CD4-positive, alpha-beta T cell (primary cell): ENCODE measurements around the gene USP2. TPM values are rescaled to one million over a fixed set of nuclear protein-coding genes. Genes with fewer than 3 reads are reported as not detected.

Experiments
- ATAC-seq: fragments of 200-7000 bp; cut with Tn5 transposase; one replicate; pipeline ENCODE4 v1.10.0; 2022; ENCODE audit warnings: mild to moderate bottlenecking; ENCODE audit not compliant: poor library complexity
- CTCF ChIA-PET: fragments of 350-600 bp; sonication (Branson Sonifier 250); formaldehyde crosslinking; loops from one replicate; lab custom pipeline; 2021; ENCODE audit warnings: antibody characterized with exemption, inconsistent platforms; lab: Charles Lee
- POLR2A ChIA-PET: fragments of 350-600 bp; sonication (Branson Sonifier 250); formaldehyde crosslinking; loops from one replicate; lab custom pipeline; 2021; ENCODE audit warnings: antibody characterized with exemption, inconsistent platforms; lab: Charles Lee
- DNase-seq, 14 experiments: peaks; one replicate each; pipeline ENCODE4 v3.0.0-alpha.2; 2013 to 2020; ENCODE audit warnings: mixed read lengths in 2 of 14
- H3K27ac ChIP-seq, 2 donors: one replicate each; pipeline versions ENCODE4 v1.5.1 to v1.7.0; 2013; ENCODE audit warnings: low read length in 2 of 2, low read depth in 1 of 2, mild to moderate bottlenecking in 1 of 2
- H3K27me3 ChIP-seq, 2 experiments: 1 replicate in 1 of 2; 2 replicates in 1 of 2; pipeline versions ENCODE4 v1.6.1 to v1.7.0; 2013; ENCODE audit warnings: low read length in 2 of 2, control low read depth in 1 of 2, mild to moderate bottlenecking in 1 of 2, moderate library complexity in 1 of 2; ENCODE audit not compliant: insufficient read depth in 2 of 2, control insufficient read depth in 1 of 2
- H3K36me3 ChIP-seq: one replicate; pipeline ENCODE4 v1.6.1; 2013; ENCODE audit warnings: low read length, control low read depth; ENCODE audit not compliant: insufficient read depth
- H3K4me1 ChIP-seq: one replicate; pipeline ENCODE4 v1.6.1; 2013; ENCODE audit warnings: low read length, control low read depth; ENCODE audit not compliant: insufficient read depth
- H3K4me3 ChIP-seq: one replicate; pipeline ENCODE4 v1.5.1; 2013; ENCODE audit warnings: mild to moderate bottlenecking, low read length, moderate library complexity
- H3K9me3 ChIP-seq, 2 experiments: 1 replicate in 1 of 2; 2 replicates in 1 of 2; pipeline versions ENCODE4 v1.6.1 to v1.7.0; 2013; ENCODE audit warnings: low read length in 2 of 2, mild to moderate bottlenecking in 2 of 2, control low read depth in 1 of 2, moderate library complexity in 1 of 2; ENCODE audit not compliant: control insufficient read depth in 1 of 2, insufficient read depth in 1 of 2
- H3K27ac Mint-ChIP-seq: one replicate; pipeline ENCODE4 v1.8.0; 2020; ENCODE audit warnings: mixed read lengths
- H3K27me3 Mint-ChIP-seq: one replicate; pipeline ENCODE4 v1.8.0; 2021; ENCODE audit warnings: mixed read lengths
- H3K36me3 Mint-ChIP-seq: one replicate; pipeline ENCODE4 v1.8.0; 2021; ENCODE audit warnings: low read depth, mixed read lengths
- H3K4me1 Mint-ChIP-seq: one replicate; pipeline ENCODE4 v1.8.0; 2021; ENCODE audit warnings: low read depth, mixed read lengths
- H3K4me3 Mint-ChIP-seq: one replicate; pipeline ENCODE4 v1.8.0; 2020; ENCODE audit warnings: mild to moderate bottlenecking, mixed read lengths
- H3K9me3 Mint-ChIP-seq: one replicate; pipeline ENCODE4 v1.8.0; 2020; ENCODE audit warnings: mixed read lengths
- intact Hi-C, 2 experiments: fragments of 100-400 bp; cut with DNase I in 1 of 2; cut with micrococcal nuclease in 1 of 2; formaldehyde crosslinking; loops; one replicate each; pipeline versions ENCODE4 v1.15.1 to v1.9.0; 2023 to 2025; cut with DNase I, micrococcal nuclease
- total RNA-seq, 174 experiments: library from RNA in 2 of 174; stranded (reverse) in 2 of 174; gene quantifications; one replicate each; pipeline ENCODE4 v1.2.3 and lab custom pipeline; 2021 to 2026
- TF ChIP-seq, protein P1 (sequence below): fragments of 200-600 bp; IDR thresholded peaks from one replicate; pipeline ENCODE4 v1.8.0; 2022; ENCODE audit warnings: antibody characterized with exemption, mild to moderate bottlenecking

USP2 gene
- total RNA-seq, 2 experiments from 2014 or later = 2.0 to 2.6 TPM

DNA sequence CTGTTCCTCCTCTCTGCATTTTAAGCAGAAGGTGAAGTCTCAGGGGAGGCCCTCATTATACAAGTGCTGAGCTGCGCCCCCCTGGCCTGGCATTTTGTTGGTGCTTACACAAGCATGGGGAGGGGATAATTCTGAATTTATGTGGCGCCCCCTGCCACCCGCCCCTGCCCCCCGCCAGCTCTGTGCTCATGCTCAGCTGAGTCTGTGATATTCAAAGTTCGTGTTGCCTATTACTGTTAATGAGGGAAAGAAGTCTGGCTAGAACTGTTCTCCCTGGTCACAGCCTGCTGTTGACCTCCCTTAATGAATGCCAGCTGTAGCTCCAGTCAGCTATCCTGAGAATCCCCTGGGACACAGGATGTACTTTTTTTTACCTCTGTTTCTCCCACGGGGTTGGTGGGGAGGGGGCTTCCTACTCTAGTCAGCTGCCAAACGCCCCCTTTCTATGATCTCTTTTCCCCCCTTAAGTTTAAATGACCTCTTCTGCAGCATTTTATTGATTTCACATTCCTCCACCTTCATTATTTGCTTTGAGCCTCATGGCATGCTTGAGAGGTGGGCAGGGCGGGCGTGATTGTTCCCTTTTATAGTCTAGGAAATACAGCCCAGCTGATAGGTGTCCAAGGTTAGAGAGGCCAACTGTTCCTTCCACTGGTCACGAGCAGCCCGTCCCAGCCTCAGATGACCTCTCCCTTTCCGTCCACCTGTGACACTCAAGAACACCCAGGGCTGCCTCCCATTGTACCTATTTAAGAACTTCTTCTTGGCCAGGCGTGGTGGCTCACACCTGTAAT lies 12.2 kb downstream of the USP2 start:
- Mint-ChIP-seq H3K36me3 (no peaks in the 10 kb centered on the region), H3K27ac (no peak overlapping the region), H3K27me3 (peaks cover 73% of the 10 kb centered on the region), H3K9me3 (no peaks in the 10 kb centered on the region), H3K4me1 (peaks cover 7% of the 10 kb centered on the region), H3K4me3 (no peak overlapping the region)
- intact Hi-C loops = no loop called here
- no peaks in the 10 kb centered on the region for H3K36me3 ChIP-seq
- no peak overlapping the region for H3K27ac ChIP-seq
- ATAC-seq = no peak
- ChIA-PET POLR2A (no interaction called here), CTCF (interaction anchor here (0.9 to 3.6 kb wide), 2 partner anchors 13 to 105 kb away, joined by 3 to 20 read pairs; no protein-coding TSS in a partner anchor)
- no peak overlapping the region for H3K4me3 ChIP-seq
- peaks cover 36 to 45% of the 10 kb centered on the region in 2 experiments for H3K27me3 ChIP-seq
- H3K4me1 ChIP-seq = peaks cover 19% of the 10 kb centered on the region
- no peaks in the 10 kb centered on the region for H3K9me3 ChIP-seq
- DNase-seq = no peak
- TF ChIP-seq, protein P1, sequence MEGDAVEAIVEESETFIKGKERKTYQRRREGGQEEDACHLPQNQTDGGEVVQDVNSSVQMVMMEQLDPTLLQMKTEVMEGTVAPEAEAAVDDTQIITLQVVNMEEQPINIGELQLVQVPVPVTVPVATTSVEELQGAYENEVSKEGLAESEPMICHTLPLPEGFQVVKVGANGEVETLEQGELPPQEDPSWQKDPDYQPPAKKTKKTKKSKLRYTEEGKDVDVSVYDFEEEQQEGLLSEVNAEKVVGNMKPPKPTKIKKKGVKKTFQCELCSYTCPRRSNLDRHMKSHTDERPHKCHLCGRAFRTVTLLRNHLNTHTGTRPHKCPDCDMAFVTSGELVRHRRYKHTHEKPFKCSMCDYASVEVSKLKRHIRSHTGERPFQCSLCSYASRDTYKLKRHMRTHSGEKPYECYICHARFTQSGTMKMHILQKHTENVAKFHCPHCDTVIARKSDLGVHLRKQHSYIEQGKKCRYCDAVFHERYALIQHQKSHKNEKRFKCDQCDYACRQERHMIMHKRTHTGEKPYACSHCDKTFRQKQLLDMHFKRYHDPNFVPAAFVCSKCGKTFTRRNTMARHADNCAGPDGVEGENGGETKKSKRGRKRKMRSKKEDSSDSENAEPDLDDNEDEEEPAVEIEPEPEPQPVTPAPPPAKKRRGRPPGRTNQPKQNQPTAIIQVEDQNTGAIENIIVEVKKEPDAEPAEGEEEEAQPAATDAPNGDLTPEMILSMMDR = no peak

DNA sequence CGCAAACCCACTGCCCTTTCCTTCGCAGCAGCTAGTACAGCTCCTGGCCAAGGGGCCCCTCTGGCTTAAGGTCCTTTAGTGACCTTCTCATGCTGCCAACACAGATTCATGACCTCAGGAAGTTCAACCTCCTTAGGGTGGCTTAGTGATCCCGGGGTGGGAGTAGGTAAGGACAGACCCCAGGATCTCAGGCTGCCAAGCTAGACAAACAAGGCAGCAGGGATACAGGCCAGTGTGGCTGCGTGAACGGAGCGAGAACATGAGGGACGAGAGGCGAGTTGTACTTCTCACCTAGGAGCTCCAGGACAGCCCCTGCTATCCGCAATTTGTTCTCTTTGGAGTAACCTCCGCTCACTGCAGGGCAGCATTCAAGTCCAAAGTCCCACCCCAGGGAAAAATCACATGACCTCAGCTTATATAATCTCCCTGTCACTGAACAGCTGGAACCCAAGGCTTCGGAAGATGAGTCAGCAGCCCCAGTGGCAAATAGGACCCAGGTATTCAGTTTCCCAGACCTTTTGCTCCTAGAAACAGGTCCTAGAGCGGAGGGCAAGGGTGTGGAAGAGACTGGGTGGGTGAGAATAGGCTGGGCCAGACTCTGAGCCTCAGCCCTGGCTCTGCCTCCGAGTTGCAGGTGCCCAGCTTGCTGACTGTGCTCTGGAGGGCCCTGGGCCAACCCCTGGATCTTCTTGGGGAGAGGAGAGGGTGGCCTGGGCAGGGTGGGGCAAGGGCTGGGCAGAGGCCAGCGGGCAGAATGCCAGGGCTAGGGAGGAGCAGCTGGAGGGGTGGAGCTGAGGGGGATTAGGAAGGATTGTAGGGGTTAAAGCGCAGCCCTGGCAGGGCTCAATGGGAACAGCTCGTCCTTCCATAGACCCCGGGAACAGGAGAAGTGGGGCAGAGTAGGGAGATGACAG lies 13.1 kb downstream of the USP2 start:
- CTCF ChIA-PET = interaction anchor here (0.9 to 3.6 kb wide), 2 partner anchors 12 to 106 kb away, joined by 3 to 20 read pairs; no protein-coding TSS in a partner anchor
- Mint-ChIP-seq H3K27me3 (peaks cover 76% of the 10 kb centered on the region), H3K4me1 (peaks cover 7% of the 10 kb centered on the region), H3K4me3 (no peak overlapping the region), H3K9me3 (no peaks in the 10 kb centered on the region), H3K27ac (no peak overlapping the region), H3K36me3 (no peaks in the 10 kb centered on the region)
- peaks cover 17% of the 10 kb centered on the region for H3K4me1 ChIP-seq
- H3K36me3 ChIP-seq = no peaks in the 10 kb centered on the region
- ATAC-seq (no peak), DNase-seq (no peak)
- H3K4me3 ChIP-seq = no peak overlapping the region
- TF ChIP-seq, protein P1 = no peak
- POLR2A ChIA-PET = no interaction called here
- H3K27me3 ChIP-seq = peaks cover 41 to 51% of the 10 kb centered on the region in 2 experiments
- no peaks in the 10 kb centered on the region for H3K9me3 ChIP-seq
- intact Hi-C loops = no loop called here
- H3K27ac ChIP-seq = no peak overlapping the region

DNA sequence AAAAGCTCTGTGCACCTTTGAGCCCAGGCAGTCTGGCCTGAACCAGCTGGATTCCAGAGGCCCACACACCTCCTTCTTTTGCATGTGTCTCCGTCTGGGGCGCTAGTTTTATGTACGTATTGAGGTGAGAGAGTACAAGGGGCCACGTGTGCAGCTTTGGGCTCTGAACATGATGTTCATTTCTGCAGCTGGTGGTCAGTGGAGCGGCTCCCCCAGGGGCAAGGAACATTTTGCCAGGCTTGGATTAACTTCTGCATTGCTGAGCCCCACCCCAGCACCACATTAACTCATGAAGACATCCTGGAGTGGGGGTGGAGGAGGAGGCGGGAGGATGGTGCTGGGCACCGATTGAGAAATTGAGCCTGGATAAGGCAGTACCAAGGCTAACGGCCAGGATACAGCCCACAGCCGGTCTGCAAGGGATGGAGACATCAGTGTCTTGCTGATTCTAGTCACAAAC lies 13.8 kb downstream of the USP2 start:
- CTCF ChIA-PET = interaction anchor here (3.6 kb wide), 1 partner anchor 11 kb away, joined by 20 read pairs; no protein-coding TSS in a partner anchor
- no peak for ATAC-seq
- Histone ChIP-seq H3K27me3 (peaks cover 44 to 58% of the 10 kb centered on the region in 2 experiments), H3K9me3 (no peaks in the 10 kb centered on the region), H3K4me3 (no peak overlapping the region), H3K27ac (no peak overlapping the region), H3K36me3 (no peaks in the 10 kb centered on the region), H3K4me1 (peaks cover 22% of the 10 kb centered on the region)
- POLR2A ChIA-PET = no interaction called here
- no peak for DNase-seq
- intact Hi-C loops = no loop called here
- TF ChIP-seq, protein P1 = no peak
- Mint-ChIP-seq H3K9me3 (no peaks in the 10 kb centered on the region), H3K27ac (no peak overlapping the region), H3K4me3 (no peak overlapping the region), H3K4me1 (peaks cover 8% of the 10 kb centered on the region), H3K36me3 (no peaks in the 10 kb centered on the region), H3K27me3 (peaks cover 81% of the 10 kb centered on the region)
